GM23338 (cell line): ENCODE results near the gene RGS3.

Experiments
- CREB1 ChIP-seq: fragments of 250-450 bp; sonication (Bioruptor Pico); IDR thresholded peaks from 2 replicates; pipeline ENCODE4 v1.5.0; 2020; ENCODE audit warnings: low read depth, mild to moderate bottlenecking, moderate library complexity
- ETS1 ChIP-seq: IDR thresholded peaks from 2 replicates; pipeline ENCODE4 v1.6.1; 2016; ENCODE audit warnings: antibody characterized with exemption
- EZH2 ChIP-seq: fragments of 200-600 bp; sonication (generic); IDR thresholded peaks from one replicate; pipeline ENCODE4 v1.8.0; 2017; ENCODE audit warnings: antibody characterized with exemption, mild to moderate bottlenecking, low read depth; ENCODE audit not compliant: unreplicated experiment
- EZH2phosphoT487 ChIP-seq: fragments of 200-600 bp; sonication (generic); IDR thresholded peaks from one replicate; pipeline ENCODE4 v1.8.1; 2018; ENCODE audit warnings: antibody characterized with exemption; ENCODE audit not compliant: unreplicated experiment
- JUNB ChIP-seq: IDR thresholded peaks from one replicate; pipeline ENCODE4 v1.6.1; 2016; ENCODE audit warnings: antibody characterized with exemption; ENCODE audit not compliant: unreplicated experiment
- NANOG ChIP-seq: IDR thresholded peaks from 2 replicates; pipeline ENCODE4 v1.6.1; 2016; ENCODE audit warnings: antibody characterized with exemption, borderline replicate concordance
- POLR2AphosphoS5 ChIP-seq: IDR thresholded peaks from 2 replicates; pipeline ENCODE4 v1.6.1; 2016; ENCODE audit warnings: antibody characterized with exemption, low read depth
- REST ChIP-seq: IDR thresholded peaks from one replicate; pipeline ENCODE4 v1.6.1; 2018; ENCODE audit warnings: antibody characterized with exemption; ENCODE audit not compliant: unreplicated experiment
- TF ChIP-seq, protein P1 (sequence below), 2 experiments: fragments of 200-600 bp in 1 of 2; sonication (generic) in 1 of 2; conservative IDR thresholded peaks; 2 replicates each; pipeline versions ENCODE4 v1.5.1 to v1.6.1; 2016 to 2017; ENCODE audit warnings: antibody characterized with exemption in 2 of 2, low read depth in 2 of 2, mild to moderate bottlenecking in 2 of 2, moderate library complexity in 1 of 2

DNA sequence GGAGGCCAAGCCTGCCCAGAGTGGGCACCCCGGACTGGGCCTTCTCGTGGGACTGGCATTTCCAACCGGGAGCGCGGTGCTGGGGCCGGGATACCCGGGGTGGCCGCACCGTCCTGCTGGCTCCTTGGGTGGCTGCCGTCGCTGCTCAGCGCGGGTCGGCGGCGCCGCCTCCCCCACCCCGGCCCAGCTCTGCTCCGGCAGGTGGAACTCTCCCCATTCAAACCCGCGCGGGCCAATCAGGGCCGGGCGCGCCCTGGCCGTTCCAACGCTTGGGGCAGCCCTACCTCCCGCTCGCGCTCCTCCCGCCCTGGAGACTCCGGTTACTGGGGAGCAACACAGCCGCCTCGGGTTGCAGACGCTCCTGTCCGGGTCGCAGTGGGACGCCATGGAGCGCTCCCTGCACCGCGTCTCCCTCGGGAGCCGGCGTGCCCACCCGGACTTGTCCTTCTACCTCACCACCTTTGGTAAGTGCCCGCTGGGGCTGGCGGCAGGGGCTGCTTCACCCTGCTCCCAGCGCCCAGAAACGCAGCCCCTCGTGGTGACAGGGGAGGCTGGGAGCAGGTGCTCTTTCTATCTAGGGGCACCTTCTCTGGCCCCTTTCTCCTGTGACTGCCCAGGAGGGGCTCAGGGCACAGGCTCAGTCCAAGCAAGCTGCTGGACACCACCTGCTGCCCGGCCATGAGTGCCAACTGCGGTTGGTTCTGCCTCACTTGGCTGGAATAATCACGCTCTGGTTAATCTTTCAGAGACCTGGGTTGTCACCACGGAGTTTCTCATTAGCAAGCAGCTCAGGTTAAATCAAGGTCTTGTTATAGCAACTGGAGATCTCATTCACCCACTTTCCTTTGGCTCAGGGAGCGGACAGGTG lies at the start of gene RGS3:
- TF ChIP-seq, protein P1, sequence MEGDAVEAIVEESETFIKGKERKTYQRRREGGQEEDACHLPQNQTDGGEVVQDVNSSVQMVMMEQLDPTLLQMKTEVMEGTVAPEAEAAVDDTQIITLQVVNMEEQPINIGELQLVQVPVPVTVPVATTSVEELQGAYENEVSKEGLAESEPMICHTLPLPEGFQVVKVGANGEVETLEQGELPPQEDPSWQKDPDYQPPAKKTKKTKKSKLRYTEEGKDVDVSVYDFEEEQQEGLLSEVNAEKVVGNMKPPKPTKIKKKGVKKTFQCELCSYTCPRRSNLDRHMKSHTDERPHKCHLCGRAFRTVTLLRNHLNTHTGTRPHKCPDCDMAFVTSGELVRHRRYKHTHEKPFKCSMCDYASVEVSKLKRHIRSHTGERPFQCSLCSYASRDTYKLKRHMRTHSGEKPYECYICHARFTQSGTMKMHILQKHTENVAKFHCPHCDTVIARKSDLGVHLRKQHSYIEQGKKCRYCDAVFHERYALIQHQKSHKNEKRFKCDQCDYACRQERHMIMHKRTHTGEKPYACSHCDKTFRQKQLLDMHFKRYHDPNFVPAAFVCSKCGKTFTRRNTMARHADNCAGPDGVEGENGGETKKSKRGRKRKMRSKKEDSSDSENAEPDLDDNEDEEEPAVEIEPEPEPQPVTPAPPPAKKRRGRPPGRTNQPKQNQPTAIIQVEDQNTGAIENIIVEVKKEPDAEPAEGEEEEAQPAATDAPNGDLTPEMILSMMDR (conservative IDR thresholded peaks at IDR 0.05; ENCODE audit: low read depth in 2 of 2), result no peak; a peak in 1 of 4 replicates
- peak; percentile 53 for TF ChIP-seq POLR2AphosphoS5
- TF ChIP-seq EZH2, result no peak
- TF ChIP-seq REST, result no peak
- TF ChIP-seq EZH2phosphoT487, result no peak
- TF ChIP-seq NANOG, result no peak
- no peak for TF ChIP-seq JUNB
- no peak for TF ChIP-seq ETS1
- no peak for TF ChIP-seq CREB1 (CRISPR knock-in tag)
